Activated CD4-positive, alpha-beta T cell treated with anti-CD3 and anti-CD28 coated beads, Interleukin-2, amount 50 U/mL, for 48 hours (primary cell): ENCODE measurements around the gene PRDX6.
"Not testable (repeated sequence)": the region's sequence is repeated elsewhere in the genome, so short reads cannot be mapped to it uniquely, and the experiment has no call there.

ENCODE experiments used
- DNase-seq, 2 experiments: peaks; one replicate each; pipeline ENCODE4 v3.0.0-alpha.2; 2020

PRDX6 gene

GRCh38 chr1:173502104-173502503, 25.0 kb downstream of the PRDX6 start:
- DNase-seq, result no peak

DNA sequence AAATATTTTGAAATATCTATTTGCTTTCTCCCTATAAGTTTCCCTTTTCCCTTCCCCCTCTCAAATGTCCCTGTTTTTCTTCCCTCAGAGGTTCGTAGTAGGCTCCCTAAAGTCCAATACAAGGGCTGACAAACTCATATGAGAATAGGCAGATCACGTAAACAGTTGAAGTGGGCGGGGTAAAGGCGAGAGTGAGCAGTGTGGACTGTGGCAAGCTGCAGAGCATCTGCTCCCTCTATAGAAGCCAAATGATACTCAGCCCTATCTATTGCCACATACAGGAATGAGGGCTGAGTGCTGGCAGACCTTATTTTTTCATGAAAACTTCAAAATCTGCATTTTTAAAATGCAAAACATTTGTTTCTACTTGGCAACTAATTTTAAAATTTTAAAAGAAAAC, 26.3 kb downstream of the PRDX6 start:
- DNase-seq, result no peak

- DNase-seq, result no peak
Observed at GRCh38 chr1:173504268-173504667, 27.1 kb downstream of the PRDX6 start.

- no peak for DNase-seq
Observed at GRCh38 chr1:173505391-173505790, 28.3 kb downstream of the PRDX6 start.

- DNase-seq, result peak in 1 of 2 experiments; percentile 6
Observed at GRCh38 chr1:173506437-173506836, 29.3 kb downstream of the PRDX6 start.

- DNase-seq, result no peak
Observed at GRCh38 chr1:173507205-173507846, 30.2 kb downstream of the PRDX6 start.

DNA sequence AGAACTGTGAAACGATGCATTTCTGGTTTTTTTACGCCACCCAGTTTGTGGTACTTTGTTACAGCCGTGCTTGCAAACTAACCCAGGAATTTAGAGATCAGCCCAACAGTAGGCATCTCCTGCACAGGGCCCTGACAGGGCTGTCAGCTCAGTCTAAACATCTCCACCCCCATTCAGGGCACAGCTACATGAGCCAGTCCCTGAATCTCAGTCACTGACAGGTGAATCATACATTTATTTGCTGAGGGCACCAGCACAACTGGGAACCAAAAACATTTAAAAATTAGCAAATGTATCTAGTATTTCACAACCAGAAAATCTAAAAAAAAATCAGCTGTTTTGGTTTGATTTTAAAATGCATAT, 30.7 kb downstream of the PRDX6 start:
- DNase-seq, result no peak

- no peak for DNase-seq
Observed at GRCh38 chr1:173508541-173508940, 31.4 kb downstream of the PRDX6 start.

DNA sequence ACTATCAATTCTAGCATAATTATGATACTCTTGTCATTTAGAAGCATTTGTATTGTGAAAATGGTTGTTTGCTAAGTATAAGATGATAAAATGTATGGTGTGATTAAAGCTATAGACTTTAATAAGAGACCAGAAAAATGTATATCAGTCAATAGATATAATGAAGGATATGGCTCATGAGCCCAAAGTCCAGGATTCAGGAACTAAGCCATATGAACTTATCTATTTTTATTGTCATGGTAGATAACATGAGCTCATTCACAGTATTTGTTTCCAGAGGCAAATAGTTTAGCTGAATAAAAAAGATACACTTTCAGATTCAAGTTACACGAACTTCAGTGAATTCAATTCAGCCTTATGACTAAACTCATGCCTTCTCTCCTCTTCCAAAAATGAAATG, 32.7 kb downstream of the PRDX6 start:
- no peak for DNase-seq

- DNase-seq, result not testable (repeated sequence)
Observed at GRCh38 chr1:173514503-173514902, 37.4 kb downstream of the PRDX6 start.

GRCh38 chr1:173520799-173521198, 43.7 kb downstream of the PRDX6 start:
- DNase-seq, result no peak

GRCh38 chr1:173523329-173523728, 46.2 kb downstream of the PRDX6 start:
- DNase-seq, result no peak

DNA sequence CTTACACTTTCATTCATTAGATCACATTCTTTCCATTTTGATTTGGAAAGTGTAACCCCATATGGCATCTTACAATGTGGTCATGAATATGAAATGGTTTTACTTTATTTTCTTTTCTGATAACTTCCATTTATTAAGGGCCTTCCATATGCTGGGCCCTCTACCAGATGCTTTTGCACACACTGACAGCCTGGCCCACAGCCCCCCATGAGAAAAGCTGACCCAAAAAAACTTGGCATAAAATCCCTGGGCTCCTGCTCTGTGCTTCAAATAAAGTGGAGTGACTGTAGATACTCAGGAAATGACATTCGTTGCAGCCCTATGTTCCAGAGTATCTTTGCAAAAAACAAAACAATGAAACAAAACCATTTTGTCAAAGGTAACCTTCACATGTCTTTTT, 48.8 kb downstream of the PRDX6 start:
- no peak for DNase-seq

DNA sequence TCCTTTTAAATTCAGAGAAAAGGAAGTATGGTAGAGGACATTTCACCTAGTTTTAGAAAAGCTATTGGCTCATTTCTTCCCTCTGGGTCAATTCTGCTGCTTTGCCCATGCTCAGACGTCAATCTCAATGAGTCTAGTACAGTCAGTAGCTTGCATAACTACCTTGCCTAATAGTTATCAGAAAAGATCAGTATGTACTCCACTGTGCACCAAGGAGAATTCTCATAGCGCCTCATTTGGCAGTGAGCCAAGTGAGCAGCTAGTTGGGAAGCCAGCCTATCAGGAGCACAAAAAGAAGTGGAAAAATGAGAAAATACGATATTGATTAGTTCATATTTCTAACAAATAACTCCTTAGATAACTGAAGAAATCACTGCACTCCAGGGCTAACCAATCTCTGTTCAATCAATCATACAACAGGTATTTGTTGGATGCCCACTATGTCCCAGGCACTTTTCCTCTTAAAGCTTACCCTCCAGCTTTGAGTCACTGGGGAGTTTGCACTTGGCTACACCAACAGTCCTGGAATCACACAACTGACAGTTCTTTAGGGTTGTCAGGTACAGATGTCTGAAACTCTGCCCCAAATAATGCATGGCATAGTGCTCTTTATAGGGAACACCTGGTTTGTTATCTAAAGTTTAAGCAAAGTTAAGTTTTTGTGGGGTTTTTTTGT, 50.2 kb downstream of the PRDX6 start:
- no peak for DNase-seq

- no peak for DNase-seq
Observed at GRCh38 chr1:173529106-173529505, 52.0 kb downstream of the PRDX6 start.

GRCh38 chr1:173530795-173531693, 53.9 kb downstream of the PRDX6 start:
- no peak for DNase-seq

- DNase-seq, result no peak
Observed at GRCh38 chr1:173532237-173532636, 55.1 kb downstream of the PRDX6 start.

DNA sequence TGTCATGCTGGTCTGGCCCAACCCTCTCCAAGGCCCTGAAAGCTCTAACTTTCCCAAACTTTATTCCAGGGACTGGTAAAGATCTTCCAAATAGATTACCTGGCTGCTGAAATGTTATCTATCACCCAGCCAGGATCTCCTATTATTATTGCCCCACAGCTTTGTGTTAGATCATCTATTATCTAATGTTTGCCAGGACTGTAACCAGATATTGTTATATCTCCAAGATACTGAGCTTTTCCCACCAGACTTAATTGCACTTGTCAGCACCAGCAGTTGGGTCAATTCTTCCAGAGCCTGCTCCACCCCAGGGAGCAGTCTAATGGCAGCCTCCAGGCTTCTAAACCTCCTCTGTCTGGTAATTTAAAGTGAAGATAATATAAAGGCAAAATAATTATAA, 59.1 kb downstream of the PRDX6 start:
- DNase-seq, result no peak
